Left lung (tissue), 10 donors: ENCODE data around the gene CACNA1E. TPM values are rescaled to one million over a fixed set of nuclear protein-coding genes. Genes with fewer than 3 reads are reported as not detected.

Source experiments
- ATAC-seq: fragments of 200-7000 bp; cut with Tn5 transposase; one replicate; pipeline ENCODE4 v1.9.1; 2020; ENCODE audit warnings: moderate library complexity
- DNase-seq, 4 donors: peaks; one replicate each; pipeline ENCODE4 v3.0.0-alpha.2; 2013 to 2020
- H3K27ac ChIP-seq, 2 donors: fragments of 200-600 bp; sonication (generic) in 1 of 2; one replicate each; pipeline versions ENCODE4 v1.5.0 to v1.8.0; 2020 to 2021
- H3K27me3 ChIP-seq, 2 donors: fragments of 200-600 bp; sonication (generic) in 1 of 2; one replicate each; pipeline versions ENCODE4 v1.5.0 to v1.8.0; 2020 to 2021
- H3K36me3 ChIP-seq, 2 donors: fragments of 200-600 bp; sonication (generic) in 1 of 2; one replicate each; pipeline versions ENCODE4 v1.5.0 to v1.8.0; 2020 to 2021
- H3K4me1 ChIP-seq, 2 donors: fragments of 200-600 bp; one replicate each; pipeline ENCODE4 v1.8.0; 2021
- H3K4me3 ChIP-seq, 2 donors: fragments of 200-600 bp; sonication (generic) in 1 of 2; one replicate each; pipeline versions ENCODE4 v1.5.0 to v1.8.0; 2020 to 2021; ENCODE audit warnings: mild to moderate bottlenecking in 1 of 2
- H3K9me3 ChIP-seq, 2 donors: fragments of 200-600 bp; sonication (generic) in 1 of 2; one replicate each; pipeline versions ENCODE4 v1.5.0 to v1.8.0; 2020 to 2021
- intact Hi-C, 2 donors: fragments of 100-400 bp; cut with DNase I; formaldehyde crosslinking; loops; one replicate each; pipeline versions ENCODE4 v1.11.2 to v1.14.2; 2022
- polyA plus RNA-seq, 6 donors: library from polyadenylated mRNA; unstranded; fragments of 120-200 nt; gene quantifications; one replicate each; pipeline ENCODE4 v1.2.1, GENCODE V29; 2013; ENCODE audit not compliant: insufficient read length in 6 of 6
- total RNA-seq, 2 donors: library from RNA; stranded (reverse); fragmentation: NEBNext Ultra II Directional; extraction: Animal tissue kit (Norgen Biotek cat#: 25700); gene quantifications; one replicate each; pipeline ENCODE4 v1.2.1, GENCODE V29; 2021
- TF ChIP-seq, protein P1 (sequence below), 2 donors: fragments of 200-600 bp; sonication (generic) in 1 of 2; IDR thresholded peaks; one replicate each; pipeline versions ENCODE4 v1.5.0 to v1.8.0; 2021; ENCODE audit warnings: antibody characterized with exemption in 2 of 2
- donor health status: DM: no; HTN: yes; CAD: no.
- donor health status: DM: no; HTN: no; CAD: no.

The CACNA1E gene
- total and polyA plus RNA-seq, 8 donors: 0.03 to 1.2 (median 0.13) TPM; not detected in 1

DNA sequence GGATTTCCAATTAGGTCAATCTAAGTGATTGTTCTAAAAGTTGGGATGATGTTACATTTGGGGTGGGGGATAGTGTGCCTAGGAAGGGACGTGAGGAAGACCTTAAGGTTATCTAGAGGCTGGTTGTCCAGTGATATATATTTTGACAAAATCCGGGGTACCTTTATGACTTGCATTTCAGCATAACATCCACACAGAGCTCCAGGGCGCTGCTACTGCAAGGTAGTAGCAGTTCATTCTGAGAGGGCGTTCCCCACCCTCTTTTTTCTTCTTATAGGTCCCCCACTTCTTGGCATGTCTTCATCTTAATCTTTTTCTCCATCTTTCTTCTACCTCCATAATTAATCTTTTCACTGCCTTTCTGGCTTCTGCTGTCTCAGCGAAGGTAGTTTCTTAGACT lies 161.9 kb downstream of the CACNA1E start:
- peaks cover 0 to 8% of the 10 kb centered on the region in 2 donors for H3K27me3 ChIP-seq
- H3K4me3 ChIP-seq: no peak overlapping the region
- intact Hi-C loops: no loop called here
- no peak overlapping the region for H3K27ac ChIP-seq
- ATAC-seq: no peak
- TF ChIP-seq, protein P1, sequence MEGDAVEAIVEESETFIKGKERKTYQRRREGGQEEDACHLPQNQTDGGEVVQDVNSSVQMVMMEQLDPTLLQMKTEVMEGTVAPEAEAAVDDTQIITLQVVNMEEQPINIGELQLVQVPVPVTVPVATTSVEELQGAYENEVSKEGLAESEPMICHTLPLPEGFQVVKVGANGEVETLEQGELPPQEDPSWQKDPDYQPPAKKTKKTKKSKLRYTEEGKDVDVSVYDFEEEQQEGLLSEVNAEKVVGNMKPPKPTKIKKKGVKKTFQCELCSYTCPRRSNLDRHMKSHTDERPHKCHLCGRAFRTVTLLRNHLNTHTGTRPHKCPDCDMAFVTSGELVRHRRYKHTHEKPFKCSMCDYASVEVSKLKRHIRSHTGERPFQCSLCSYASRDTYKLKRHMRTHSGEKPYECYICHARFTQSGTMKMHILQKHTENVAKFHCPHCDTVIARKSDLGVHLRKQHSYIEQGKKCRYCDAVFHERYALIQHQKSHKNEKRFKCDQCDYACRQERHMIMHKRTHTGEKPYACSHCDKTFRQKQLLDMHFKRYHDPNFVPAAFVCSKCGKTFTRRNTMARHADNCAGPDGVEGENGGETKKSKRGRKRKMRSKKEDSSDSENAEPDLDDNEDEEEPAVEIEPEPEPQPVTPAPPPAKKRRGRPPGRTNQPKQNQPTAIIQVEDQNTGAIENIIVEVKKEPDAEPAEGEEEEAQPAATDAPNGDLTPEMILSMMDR (IDR thresholded peaks at IDR 0.05): no peak
- H3K9me3 ChIP-seq: no peaks in the 10 kb centered on the region
- H3K36me3 ChIP-seq: no peaks in the 10 kb centered on the region
- DNase-seq: no peak
- no peaks in the 10 kb centered on the region for H3K4me1 ChIP-seq

DNA sequence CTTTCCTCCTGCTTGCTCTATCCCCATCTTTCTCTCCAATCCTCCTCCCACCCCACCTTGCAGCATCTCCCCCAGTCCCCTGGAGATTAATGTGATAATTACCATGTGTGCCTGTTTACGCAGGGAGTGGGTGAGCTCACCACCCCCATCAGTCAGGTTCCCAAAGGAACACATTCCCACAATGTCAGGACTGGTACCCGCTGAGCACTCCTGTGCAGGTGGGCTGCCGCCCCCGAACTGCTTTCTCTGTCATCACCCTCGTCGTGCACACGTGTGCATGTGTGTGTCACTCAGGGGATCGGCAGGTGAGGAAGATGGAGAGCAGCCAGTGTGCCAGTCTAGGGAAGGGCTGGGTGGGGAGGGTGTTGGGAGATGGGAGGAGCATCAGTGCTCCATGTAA lies 163.4 kb downstream of the CACNA1E start:
- intact Hi-C loops: no loop called here
- ATAC-seq (no peak), DNase-seq (no peak)
- H3K9me3 ChIP-seq: no peaks in the 10 kb centered on the region
- H3K4me1 ChIP-seq: no peaks in the 10 kb centered on the region
- H3K36me3 ChIP-seq: no peaks in the 10 kb centered on the region
- TF ChIP-seq, protein P1 (IDR thresholded peaks at IDR 0.05): no peak
- H3K4me3 ChIP-seq: no peak overlapping the region
- peaks cover 0 to 8% of the 10 kb centered on the region in 2 donors for H3K27me3 ChIP-seq
- no peak overlapping the region for H3K27ac ChIP-seq

DNA sequence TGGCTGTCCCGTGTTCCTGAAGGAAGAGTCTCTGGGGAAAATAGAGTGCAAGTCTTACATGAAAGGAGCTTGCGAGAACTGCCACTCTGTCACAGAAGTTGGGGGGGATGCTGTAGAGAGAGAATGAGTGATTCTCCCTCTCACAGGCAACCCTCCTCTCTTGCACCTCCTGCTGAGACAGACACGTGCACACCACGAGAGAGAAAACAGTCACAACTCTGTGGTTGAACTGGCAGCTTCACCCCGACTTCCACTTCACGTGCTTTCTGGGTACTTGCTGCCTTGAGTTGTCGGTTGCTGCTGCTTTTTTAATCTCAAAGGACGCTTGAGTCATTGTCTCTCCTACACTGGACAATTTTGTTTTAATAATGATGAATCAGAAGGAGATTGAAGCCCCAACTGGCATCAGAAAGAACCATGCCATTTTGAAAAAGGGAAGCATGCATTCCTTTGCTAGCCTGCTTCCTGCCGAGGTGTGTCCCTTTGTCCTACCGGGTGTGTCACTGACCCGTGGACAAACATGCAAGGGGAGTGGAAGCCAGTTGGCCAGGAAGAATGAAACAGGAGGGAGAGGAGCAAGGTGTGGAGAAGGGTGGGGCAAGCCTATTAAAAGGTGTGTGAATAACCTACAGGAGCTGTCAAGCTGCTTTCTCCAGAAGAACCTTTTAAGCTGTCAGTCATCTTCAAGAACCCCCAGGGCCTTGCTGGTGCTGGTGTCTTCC lies 164.2 kb downstream of the CACNA1E start:
- H3K4me1 ChIP-seq: no peaks in the 10 kb centered on the region
- H3K27me3 ChIP-seq: peaks cover 0 to 8% of the 10 kb centered on the region in 2 donors
- DNase-seq (no peak), ATAC-seq (peak; percentile 75)
- TF ChIP-seq, protein P1 (IDR thresholded peaks at IDR 0.05): no peak
- no peaks in the 10 kb centered on the region for H3K9me3 ChIP-seq
- H3K36me3 ChIP-seq: no peaks in the 10 kb centered on the region
- intact Hi-C loops: no loop called here
- no peak overlapping the region for H3K4me3 ChIP-seq
- no peak overlapping the region for H3K27ac ChIP-seq

DNA sequence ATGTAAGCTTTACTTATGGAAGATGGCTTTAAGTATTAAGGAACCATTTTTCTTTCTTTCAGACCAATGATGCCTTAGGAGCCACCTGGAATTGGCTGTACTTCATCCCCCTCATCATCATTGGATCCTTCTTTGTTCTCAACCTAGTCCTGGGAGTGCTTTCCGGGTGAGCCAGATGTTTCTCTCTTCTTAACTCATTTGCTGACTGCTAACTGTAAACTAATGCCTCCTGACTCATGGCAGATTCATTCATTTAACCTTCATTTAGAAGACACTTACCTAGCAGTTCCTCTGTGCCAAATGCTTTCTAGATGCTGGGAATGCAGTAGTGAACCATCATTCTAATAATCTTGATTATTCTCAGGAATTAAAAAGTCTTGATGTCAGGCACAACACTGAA lies 168.0 kb downstream of the CACNA1E start:
- Histone ChIP-seq H3K4me3 (no peak overlapping the region), H3K9me3 (no peaks in the 10 kb centered on the region), H3K27me3 (peaks cover 0 to 6% of the 10 kb centered on the region in 2 donors), H3K27ac (no peak overlapping the region), H3K36me3 (no peaks in the 10 kb centered on the region), H3K4me1 (no peaks in the 10 kb centered on the region)
- intact Hi-C loops: no loop called here
- ATAC-seq (no peak), DNase-seq (no peak)
- TF ChIP-seq, protein P1 (IDR thresholded peaks at IDR 0.05): no peak

DNA sequence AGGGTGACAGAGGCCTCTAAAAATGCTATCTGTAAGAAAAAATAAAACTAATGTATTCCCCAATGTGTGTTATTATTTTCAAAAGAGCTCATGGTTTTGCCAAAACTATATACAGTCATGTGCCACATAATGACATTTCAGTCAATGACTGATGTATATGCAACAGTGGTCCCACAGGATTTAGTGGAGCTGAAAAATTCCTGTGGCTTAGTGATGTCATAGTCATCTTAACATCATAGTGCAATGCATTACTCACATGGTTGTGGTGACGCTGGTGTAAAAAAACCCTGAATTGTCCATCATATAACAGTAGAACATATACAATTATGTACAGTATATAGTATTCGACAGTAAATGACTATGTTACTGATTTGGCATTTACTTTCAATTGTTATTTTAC lies 172.4 kb downstream of the CACNA1E start:
- Histone ChIP-seq H3K36me3 (no peaks in the 10 kb centered on the region), H3K27me3 (no peaks in the 10 kb centered on the region), H3K9me3 (no peaks in the 10 kb centered on the region), H3K4me1 (no peaks in the 10 kb centered on the region), H3K27ac (no peak overlapping the region), H3K4me3 (no peak overlapping the region)
- ATAC-seq: no peak
- TF ChIP-seq, protein P1 (IDR thresholded peaks at IDR 0.05): no peak
- DNase-seq: no peak
- intact Hi-C loops: no loop called here
